Liver (tissue), 9 donors: Measurements from ENCODE around the gene CBFA2T3. TPM values are rescaled to one million over a fixed set of nuclear protein-coding genes. Genes with fewer than 3 reads are reported as not detected.

Experiments
- DNase-seq: peaks from one replicate; pipeline ENCODE4 v3.0.0-alpha.2; 2017; ENCODE audit warnings: low spot score
- H3K27ac ChIP-seq, 2 donors: one replicate each; pipeline ENCODE4 v1.7.0; 2013; ENCODE audit warnings: inconsistent platforms in 2 of 2, low read length in 2 of 2, control low read depth in 1 of 2, low read depth in 1 of 2, mild to moderate bottlenecking in 1 of 2
- H3K27me3 ChIP-seq, 4 donors: one replicate each; pipeline versions ENCODE4 v1.6.1 to v1.7.0; 2013; ENCODE audit warnings: low read length in 3 of 4, inconsistent platforms in 1 of 4, mild to moderate bottlenecking in 1 of 4, moderate library complexity in 1 of 4; ENCODE audit not compliant: control insufficient read depth in 4 of 4, insufficient read depth in 4 of 4
- H3K36me3 ChIP-seq, 4 donors: one replicate each; pipeline versions ENCODE4 v1.6.1 to v1.7.0; 2013; ENCODE audit warnings: low read length in 3 of 4, mild to moderate bottlenecking in 3 of 4, low read depth in 1 of 4, moderate library complexity in 1 of 4; ENCODE audit not compliant: control insufficient read depth in 4 of 4, insufficient read depth in 3 of 4
- H3K4me1 ChIP-seq, 4 donors: one replicate each; pipeline versions ENCODE4 v1.6.1 to v1.7.0; 2013; ENCODE audit warnings: low read length in 3 of 4, mild to moderate bottlenecking in 3 of 4, moderate library complexity in 1 of 4; ENCODE audit not compliant: control insufficient read depth in 4 of 4, insufficient read depth in 4 of 4
- H3K4me3 ChIP-seq, 3 donors: one replicate each; pipeline versions ENCODE4 v1.6.1 to v1.7.0; 2013; ENCODE audit warnings: low read length in 3 of 3, control low read depth in 1 of 3, low read depth in 1 of 3, mild to moderate bottlenecking in 1 of 3
- H3K9ac ChIP-seq, 2 donors: one replicate each; pipeline ENCODE4 v1.7.0; 2013; ENCODE audit warnings: low read length in 2 of 2, mild to moderate bottlenecking in 2 of 2, moderate library complexity in 2 of 2, control low read depth in 1 of 2, low read depth in 1 of 2
- H3K9me3 ChIP-seq, 4 donors: one replicate each; pipeline versions ENCODE4 v1.6.1 to v1.7.0; 2013; ENCODE audit warnings: low read length in 3 of 4; ENCODE audit not compliant: control insufficient read depth in 4 of 4
- FOXA2 ChIP-seq: IDR thresholded peaks from 2 replicates; pipeline ENCODE4 v1.6.1; 2016; ENCODE audit warnings: antibody characterized with exemption
- HNF4A ChIP-seq, 2 donors: conservative IDR thresholded peaks; 2 replicates each; pipeline ENCODE4 v1.6.1; 2016; ENCODE audit warnings: antibody characterized with exemption in 2 of 2, mild to moderate bottlenecking in 2 of 2
- HNF4G ChIP-seq: IDR thresholded peaks from 2 replicates; pipeline ENCODE4 v1.6.1; 2016; ENCODE audit warnings: antibody characterized with exemption
- NR2F2 ChIP-seq: IDR thresholded peaks from 2 replicates; pipeline ENCODE4 v1.6.1; 2016; ENCODE audit warnings: antibody characterized with exemption
- RAD21 ChIP-seq, 2 donors: IDR thresholded peaks; 2 replicates each; pipeline ENCODE4 v1.6.1; 2016; ENCODE audit warnings: antibody characterized with exemption in 2 of 2, mild to moderate bottlenecking in 2 of 2
- SP1 ChIP-seq: IDR thresholded peaks from 2 replicates; pipeline ENCODE4 v1.6.1; 2018; ENCODE audit warnings: antibody characterized with exemption, mild to moderate bottlenecking
- YY1 ChIP-seq: IDR thresholded peaks from 2 replicates; pipeline ENCODE4 v1.6.1; 2016; ENCODE audit warnings: antibody characterized with exemption, mild to moderate bottlenecking
- WGBS: extraction: QIAGEN DNeasy Blood & Tissue Kit; methylation state at CpG from one replicate; pipeline ENCODE4 v1.1.7; 2013; 5-methylcytosine and 5-hydroxymethylcytosine counted together
- polyA plus RNA-seq, 2 donors: library from polyadenylated mRNA; stranded (reverse) in 1 of 2; unstranded in 1 of 2; fragments of 200-250 nt in 1 of 2; fragments of >200 nt in 1 of 2; fragmentation: Nextera tagmentation in 1 of 2; extraction: Ambion mirVana in 1 of 2; gene quantifications; one replicate each; pipeline versions ENCODE4 v1.2.1 to v1.2.3, GENCODE V29; 2013 to 2015
- total RNA-seq, 2 donors: library from RNA; depleted of rRNA; stranded (reverse); fragments of >200 nt; gene quantifications; one replicate each; pipeline ENCODE4 v1.2.3, GENCODE V29; 2014
- TF ChIP-seq, protein P1 (sequence below): IDR thresholded peaks from 2 replicates; pipeline ENCODE4 v1.6.1; 2016; ENCODE audit warnings: antibody characterized with exemption, mild to moderate bottlenecking
- TF ChIP-seq, protein P2 (sequence below): fragments of 150-350 bp; IDR thresholded peaks from 2 replicates; pipeline ENCODE4 v1.5.1; 2017; ENCODE audit warnings: improper control_type of control experiment, low read depth, low read length; ENCODE audit not compliant: missing input control
- TF ChIP-seq, protein P3 (sequence below): IDR thresholded peaks from 2 replicates; pipeline ENCODE4 v1.6.1; 2016; ENCODE audit warnings: antibody characterized with exemption
- donor health status: healthy.
- donor health status: healthy.
- donor health status: healthy.
- donor health status: healthy.
- donor health status: healthy.

CBFA2T3 gene
- total and polyA plus RNA-seq, 4 donors = 1.4 to 4.5 (median 3.1) TPM

- TF ChIP-seq, protein P1, sequence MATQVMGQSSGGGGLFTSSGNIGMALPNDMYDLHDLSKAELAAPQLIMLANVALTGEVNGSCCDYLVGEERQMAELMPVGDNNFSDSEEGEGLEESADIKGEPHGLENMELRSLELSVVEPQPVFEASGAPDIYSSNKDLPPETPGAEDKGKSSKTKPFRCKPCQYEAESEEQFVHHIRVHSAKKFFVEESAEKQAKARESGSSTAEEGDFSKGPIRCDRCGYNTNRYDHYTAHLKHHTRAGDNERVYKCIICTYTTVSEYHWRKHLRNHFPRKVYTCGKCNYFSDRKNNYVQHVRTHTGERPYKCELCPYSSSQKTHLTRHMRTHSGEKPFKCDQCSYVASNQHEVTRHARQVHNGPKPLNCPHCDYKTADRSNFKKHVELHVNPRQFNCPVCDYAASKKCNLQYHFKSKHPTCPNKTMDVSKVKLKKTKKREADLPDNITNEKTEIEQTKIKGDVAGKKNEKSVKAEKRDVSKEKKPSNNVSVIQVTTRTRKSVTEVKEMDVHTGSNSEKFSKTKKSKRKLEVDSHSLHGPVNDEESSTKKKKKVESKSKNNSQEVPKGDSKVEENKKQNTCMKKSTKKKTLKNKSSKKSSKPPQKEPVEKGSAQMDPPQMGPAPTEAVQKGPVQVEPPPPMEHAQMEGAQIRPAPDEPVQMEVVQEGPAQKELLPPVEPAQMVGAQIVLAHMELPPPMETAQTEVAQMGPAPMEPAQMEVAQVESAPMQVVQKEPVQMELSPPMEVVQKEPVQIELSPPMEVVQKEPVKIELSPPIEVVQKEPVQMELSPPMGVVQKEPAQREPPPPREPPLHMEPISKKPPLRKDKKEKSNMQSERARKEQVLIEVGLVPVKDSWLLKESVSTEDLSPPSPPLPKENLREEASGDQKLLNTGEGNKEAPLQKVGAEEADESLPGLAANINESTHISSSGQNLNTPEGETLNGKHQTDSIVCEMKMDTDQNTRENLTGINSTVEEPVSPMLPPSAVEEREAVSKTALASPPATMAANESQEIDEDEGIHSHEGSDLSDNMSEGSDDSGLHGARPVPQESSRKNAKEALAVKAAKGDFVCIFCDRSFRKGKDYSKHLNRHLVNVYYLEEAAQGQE = no peak
- no peak for TF ChIP-seq NR2F2
- TF ChIP-seq FOXA2 = no peak
- no peak for TF ChIP-seq HNF4A (conservative IDR thresholded peaks at IDR 0.05)
- TF ChIP-seq, protein P2, sequence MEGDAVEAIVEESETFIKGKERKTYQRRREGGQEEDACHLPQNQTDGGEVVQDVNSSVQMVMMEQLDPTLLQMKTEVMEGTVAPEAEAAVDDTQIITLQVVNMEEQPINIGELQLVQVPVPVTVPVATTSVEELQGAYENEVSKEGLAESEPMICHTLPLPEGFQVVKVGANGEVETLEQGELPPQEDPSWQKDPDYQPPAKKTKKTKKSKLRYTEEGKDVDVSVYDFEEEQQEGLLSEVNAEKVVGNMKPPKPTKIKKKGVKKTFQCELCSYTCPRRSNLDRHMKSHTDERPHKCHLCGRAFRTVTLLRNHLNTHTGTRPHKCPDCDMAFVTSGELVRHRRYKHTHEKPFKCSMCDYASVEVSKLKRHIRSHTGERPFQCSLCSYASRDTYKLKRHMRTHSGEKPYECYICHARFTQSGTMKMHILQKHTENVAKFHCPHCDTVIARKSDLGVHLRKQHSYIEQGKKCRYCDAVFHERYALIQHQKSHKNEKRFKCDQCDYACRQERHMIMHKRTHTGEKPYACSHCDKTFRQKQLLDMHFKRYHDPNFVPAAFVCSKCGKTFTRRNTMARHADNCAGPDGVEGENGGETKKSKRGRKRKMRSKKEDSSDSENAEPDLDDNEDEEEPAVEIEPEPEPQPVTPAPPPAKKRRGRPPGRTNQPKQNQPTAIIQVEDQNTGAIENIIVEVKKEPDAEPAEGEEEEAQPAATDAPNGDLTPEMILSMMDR = no peak
- TF ChIP-seq YY1 = no peak
Observed at GRCh38 chr16:88943131-88943664, 33.8 kb downstream of the CBFA2T3 start (continued).

- H3K9me3 ChIP-seq = no peaks in the 10 kb centered on the region
Observed at GRCh38 chr16:88941913-88942909, 34.8 kb downstream of the CBFA2T3 start.

More at GRCh38 chr16:88941913-88942909, 34.8 kb downstream of the CBFA2T3 start:
- no peaks in the 10 kb centered on the region for H3K36me3 ChIP-seq
- WGBS = 25% methylated on average over 54 of the region's 54 CpGs
- no peak overlapping the region for H3K9ac ChIP-seq
- peaks cover 0 to 10% (median 0%) of the 10 kb centered on the region in 4 donors for H3K27me3 ChIP-seq
- no peak overlapping the region for H3K27ac ChIP-seq
- peak; percentile 76 for DNase-seq
- peaks cover 9 to 23% (median 12%) of the 10 kb centered on the region in 4 donors for H3K4me1 ChIP-seq
- peak overlapping the region in 1 of 3 donors; percentile 49 for H3K4me3 ChIP-seq
- TF ChIP-seq RAD21 (IDR thresholded peaks at IDR 0.05) = peak; percentile 42 to 64
- TF ChIP-seq HNF4G = no peak
- TF ChIP-seq, protein P3, sequence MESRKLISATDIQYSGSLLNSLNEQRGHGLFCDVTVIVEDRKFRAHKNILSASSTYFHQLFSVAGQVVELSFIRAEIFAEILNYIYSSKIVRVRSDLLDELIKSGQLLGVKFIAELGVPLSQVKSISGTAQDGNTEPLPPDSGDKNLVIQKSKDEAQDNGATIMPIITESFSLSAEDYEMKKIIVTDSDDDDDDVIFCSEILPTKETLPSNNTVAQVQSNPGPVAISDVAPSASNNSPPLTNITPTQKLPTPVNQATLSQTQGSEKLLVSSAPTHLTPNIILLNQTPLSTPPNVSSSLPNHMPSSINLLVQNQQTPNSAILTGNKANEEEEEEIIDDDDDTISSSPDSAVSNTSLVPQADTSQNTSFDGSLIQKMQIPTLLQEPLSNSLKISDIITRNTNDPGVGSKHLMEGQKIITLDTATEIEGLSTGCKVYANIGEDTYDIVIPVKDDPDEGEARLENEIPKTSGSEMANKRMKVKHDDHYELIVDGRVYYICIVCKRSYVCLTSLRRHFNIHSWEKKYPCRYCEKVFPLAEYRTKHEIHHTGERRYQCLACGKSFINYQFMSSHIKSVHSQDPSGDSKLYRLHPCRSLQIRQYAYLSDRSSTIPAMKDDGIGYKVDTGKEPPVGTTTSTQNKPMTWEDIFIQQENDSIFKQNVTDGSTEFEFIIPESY = no peak
- TF ChIP-seq SP1 = no peak
- TF ChIP-seq, protein P2 = peak; percentile 51
